Aorta (tissue), 5 donors: ENCODE data around the gene PAPPA. TPM values are rescaled to one million over a fixed set of nuclear protein-coding genes. Genes with fewer than 3 reads are reported as not detected.

Experiments used
- ATAC-seq: fragments of 200-7000 bp; cut with Tn5 transposase; one replicate; pipeline ENCODE4 v1.9.1; 2022; ENCODE audit warnings: moderate library complexity; ENCODE audit not compliant: low FRiP score
- DNase-seq, 2 donors: peaks; one replicate each; pipeline ENCODE4 v3.0.0-alpha.2; 2020
- H3K27ac ChIP-seq, 2 donors: one replicate each; pipeline ENCODE4 v1.5.1; 2013; ENCODE audit warnings: low read length in 2 of 2, mild to moderate bottlenecking in 2 of 2, moderate library complexity in 2 of 2, control low read depth in 1 of 2, inconsistent platforms in 1 of 2, low read depth in 1 of 2
- H3K27me3 ChIP-seq, 2 donors: one replicate each; pipeline ENCODE4 v1.6.1; 2013; ENCODE audit warnings: control low read depth in 1 of 2, low read length in 1 of 2, mild to moderate bottlenecking in 1 of 2, moderate library complexity in 1 of 2; ENCODE audit not compliant: insufficient read depth in 2 of 2, control insufficient read depth in 1 of 2
- H3K36me3 ChIP-seq, 2 donors: one replicate each; pipeline ENCODE4 v1.6.1; 2013; ENCODE audit warnings: control low read depth in 1 of 2, low read length in 1 of 2, mild to moderate bottlenecking in 1 of 2; ENCODE audit not compliant: insufficient read depth in 2 of 2, control insufficient read depth in 1 of 2
- H3K4me1 ChIP-seq, 2 donors: one replicate each; pipeline ENCODE4 v1.6.1; 2013; ENCODE audit warnings: low read length in 2 of 2, control low read depth in 1 of 2, mild to moderate bottlenecking in 1 of 2, moderate library complexity in 1 of 2; ENCODE audit not compliant: insufficient read depth in 2 of 2, control insufficient read depth in 1 of 2
- H3K4me3 ChIP-seq, 2 donors: one replicate each; pipeline ENCODE4 v1.5.1; 2013; ENCODE audit warnings: low read length in 2 of 2, control low read depth in 1 of 2, mild to moderate bottlenecking in 1 of 2
- H3K9me3 ChIP-seq: one replicate; pipeline ENCODE4 v1.6.1; 2013; ENCODE audit warnings: mild to moderate bottlenecking, low read length; ENCODE audit not compliant: control insufficient read depth
- WGBS, 2 donors: extraction: QIAGEN DNeasy Blood & Tissue Kit; methylation state at CpG; one replicate each; pipeline ENCODE4 v1.1.7; 2013; 5-methylcytosine and 5-hydroxymethylcytosine counted together
- intact Hi-C, 2 donors: fragments of 100-400 bp; cut with DNase I; formaldehyde crosslinking; loops; one replicate each; pipeline versions ENCODE4 v1.14.2 to v1.15.0; 2022
- polyA plus RNA-seq, 2 donors: library from polyadenylated mRNA; stranded (reverse); fragments of 200-250 nt; gene quantifications; one replicate each; pipeline ENCODE4 v1.2.3, GENCODE V29; 2013
- total RNA-seq, 2 donors: library from RNA; stranded (reverse); fragmentation: NEBNext Ultra II Directional; extraction: Animal tissue kit (Norgen Biotek cat#: 25700); gene quantifications; one replicate each; pipeline ENCODE4 v1.2.1, GENCODE V29; 2021
- donor health status: healthy with polysubstance abuse.
- donor health status: Bipolar disorder and iron deficiency.
- donor health status: DM: no; HTN: no; CAD: no.
- donor health status: DM: no; HTN: no; CAD: no.
- donor health status: DM: yes; HTN: yes; CAD: no.

The PAPPA gene
- total and polyA plus RNA-seq, 4 donors = 0.50 to 16.6 (median 7.3) TPM

- 87 to 89% methylated on average over 3 of the region's 3 CpGs for WGBS, 2 donors
- no peaks in the 10 kb centered on the region for H3K9me3 ChIP-seq
- intact Hi-C loops = no loop called here
- no peaks in the 10 kb centered on the region for H3K27me3 ChIP-seq
- no peak for ATAC-seq
- H3K4me1 ChIP-seq = no peaks in the 10 kb centered on the region
- H3K4me3 ChIP-seq = no peak overlapping the region
- H3K36me3 ChIP-seq = peaks cover 0 to 4% of the 10 kb centered on the region in 2 donors
- DNase-seq = no peak
- no peak overlapping the region for H3K27ac ChIP-seq
These were observed 117.0 kb downstream of the PAPPA start for GRCh38 chr9:116270546-116270945.

GRCh38 chr9:116271340-116271739 is 117.7 kb downstream of the PAPPA start:
- no peak for ATAC-seq
- intact Hi-C loops = no loop called here
- Histone ChIP-seq H3K27ac (no peak overlapping the region), H3K9me3 (no peaks in the 10 kb centered on the region), H3K27me3 (no peaks in the 10 kb centered on the region), H3K36me3 (peaks cover 0 to 4% of the 10 kb centered on the region in 2 donors), H3K4me1 (no peaks in the 10 kb centered on the region), H3K4me3 (no peak overlapping the region)
- no peak for DNase-seq
- WGBS, 2 donors = 91% methylated on average over 7 of the region's 7 CpGs

- intact Hi-C loops = no loop called here
- DNase-seq = no peak
- Histone ChIP-seq H3K4me1 (no peaks in the 10 kb centered on the region), H3K36me3 (peaks cover 0 to 4% of the 10 kb centered on the region in 2 donors), H3K27ac (no peak overlapping the region), H3K4me3 (no peak overlapping the region), H3K27me3 (no peaks in the 10 kb centered on the region), H3K9me3 (no peaks in the 10 kb centered on the region)
- WGBS, 2 donors = 63 to 64% methylated on average over 5 of the region's 5 CpGs
- ATAC-seq = no peak
These were observed 118.4 kb downstream of the PAPPA start for GRCh38 chr9:116271991-116272390.

- ATAC-seq (no peak), DNase-seq (no peak)
- H3K36me3 ChIP-seq = peaks cover 0 to 4% of the 10 kb centered on the region in 2 donors
- no peak overlapping the region for H3K4me3 ChIP-seq
- H3K4me1 ChIP-seq = no peaks in the 10 kb centered on the region
- no peak overlapping the region for H3K27ac ChIP-seq
- H3K9me3 ChIP-seq = no peaks in the 10 kb centered on the region
- intact Hi-C loops = no loop called here
- 85 to 89% methylated on average over 2 of the region's 2 CpGs for WGBS, 2 donors
- no peaks in the 10 kb centered on the region for H3K27me3 ChIP-seq
These were observed 120.7 kb downstream of the PAPPA start for GRCh38 chr9:116274293-116274692.

GRCh38 chr9:116275418-116276195 is 122.0 kb downstream of the PAPPA start:
- intact Hi-C loops = no loop called here
- Histone ChIP-seq H3K27ac (no peak overlapping the region), H3K27me3 (no peaks in the 10 kb centered on the region), H3K36me3 (peaks cover 0 to 4% of the 10 kb centered on the region in 2 donors), H3K9me3 (no peaks in the 10 kb centered on the region), H3K4me1 (no peaks in the 10 kb centered on the region), H3K4me3 (no peak overlapping the region)
- DNase-seq = no peak
- WGBS, 2 donors = 54 to 62% methylated on average over 6 of the region's 6 CpGs
- ATAC-seq = no peak

- intact Hi-C loops = no loop called here
- ATAC-seq (no peak), DNase-seq (no peak)
- no peak overlapping the region for H3K27ac ChIP-seq
- H3K36me3 ChIP-seq = peaks cover 0 to 2% of the 10 kb centered on the region in 2 donors
- no peak overlapping the region for H3K4me3 ChIP-seq
- no peaks in the 10 kb centered on the region for H3K4me1 ChIP-seq
- H3K9me3 ChIP-seq = no peaks in the 10 kb centered on the region
- no peaks in the 10 kb centered on the region for H3K27me3 ChIP-seq
These were observed 122.6 kb downstream of the PAPPA start for GRCh38 chr9:116276196-116276493.

- intact Hi-C loops = no loop called here
- Histone ChIP-seq H3K9me3 (no peaks in the 10 kb centered on the region), H3K4me3 (no peak overlapping the region), H3K27me3 (no peaks in the 10 kb centered on the region), H3K4me1 (no peaks in the 10 kb centered on the region), H3K36me3 (peaks cover 0 to 1% of the 10 kb centered on the region in 2 donors), H3K27ac (no peak overlapping the region)
- no peak for ATAC-seq
- no peak for DNase-seq
- 60 to 61% methylated on average over 10 of the region's 10 CpGs for WGBS, 2 donors
These were observed 123.1 kb downstream of the PAPPA start for GRCh38 chr9:116276651-116277121.

GRCh38 chr9:116278326-116278725 is 124.7 kb downstream of the PAPPA start:
- H3K27ac ChIP-seq = no peak overlapping the region
- H3K4me3 ChIP-seq = no peak overlapping the region
- peaks cover 0 to 1% of the 10 kb centered on the region in 2 donors for H3K36me3 ChIP-seq
- no peak for DNase-seq
- WGBS, 2 donors = 39 to 47% methylated on average over 1 of the region's 1 CpG
- no peaks in the 10 kb centered on the region for H3K4me1 ChIP-seq
- no peaks in the 10 kb centered on the region for H3K27me3 ChIP-seq
- intact Hi-C loops = no loop called here
- no peaks in the 10 kb centered on the region for H3K9me3 ChIP-seq
- ATAC-seq = no peak

GRCh38 chr9:116279230-116279629 is 125.6 kb downstream of the PAPPA start:
- Histone ChIP-seq H3K27ac (no peak overlapping the region), H3K4me1 (no peaks in the 10 kb centered on the region), H3K27me3 (no peaks in the 10 kb centered on the region), H3K4me3 (no peak overlapping the region), H3K36me3 (peaks cover 0 to 1% of the 10 kb centered on the region in 2 donors), H3K9me3 (no peaks in the 10 kb centered on the region)
- DNase-seq (no peak), ATAC-seq (no peak)
- intact Hi-C loops = no loop called here
- 67 to 68% methylated on average over 11 of the region's 11 CpGs for WGBS, 2 donors
